ENCODE measurements around the gene OR10C1.

GRCh38 chr6:29483735-29484134, 44.6 kb downstream of the OR10C1 start:
- TF ChIP-seq GATA2 (IDR thresholded peaks at IDR 0.05; ENCODE audit: low read depth, low read length) (no peak), GATA3 (IDR thresholded peaks at IDR 0.05; ENCODE audit: low read depth, low read length) (no peak)

All from SH-SY5Y (cell line).